Right lobe of liver (tissue), 4 donors: ENCODE measurements around the gene HSPD1.

Experiments used
- CTCF ChIP-seq, 4 donors: fragments of 200-600 bp in 3 of 4; fragments of 450-650 bp in 1 of 4; IDR thresholded peaks; one replicate each; pipeline versions ENCODE4 v1.5.1 to v1.8.0; 2016 to 2022; ENCODE audit warnings: antibody characterized with exemption in 4 of 4, mild to moderate bottlenecking in 2 of 4
- POLR2A ChIP-seq: fragments of 450-650 bp; IDR thresholded peaks from one replicate; pipeline ENCODE4 v1.6.1; 2017; ENCODE audit warnings: antibody characterized with exemption, mild to moderate bottlenecking
- donor health status: DM: no; HTN: no; CAD: no.
- donor health status: DM: no; HTN: no; CAD: no.
- donor health status: DM: no; HTN: yes; CAD: no.

- TF ChIP-seq CTCF (IDR thresholded peaks at IDR 0.05): no peak
- no peak for TF ChIP-seq POLR2A
These were observed 15.7 kb upstream of the HSPD1 start for GRCh38 chr2:197515315-197515738.
